ENCODE results near the gene CFAP206.

DNA sequence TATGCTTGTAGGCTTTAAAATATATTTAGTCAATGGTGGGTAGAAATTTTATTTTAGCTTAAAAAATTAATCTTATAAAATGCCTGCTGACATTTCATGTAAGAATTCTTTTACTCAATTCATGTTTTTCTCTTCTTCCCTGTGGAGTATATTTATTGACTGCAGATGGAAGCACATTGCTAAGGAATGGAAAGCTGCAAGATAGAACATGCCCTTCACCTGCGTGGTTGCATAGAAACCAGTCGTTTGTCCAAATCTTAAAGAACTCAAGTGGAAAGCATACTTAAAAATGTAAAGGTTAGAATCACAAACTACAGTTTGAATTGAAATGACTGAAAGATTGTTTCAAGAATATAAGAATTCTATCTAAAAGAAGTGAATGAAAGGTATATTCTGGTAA is 32.5 kb upstream of the CFAP206 start:
- TF ChIP-seq, protein P1, sequence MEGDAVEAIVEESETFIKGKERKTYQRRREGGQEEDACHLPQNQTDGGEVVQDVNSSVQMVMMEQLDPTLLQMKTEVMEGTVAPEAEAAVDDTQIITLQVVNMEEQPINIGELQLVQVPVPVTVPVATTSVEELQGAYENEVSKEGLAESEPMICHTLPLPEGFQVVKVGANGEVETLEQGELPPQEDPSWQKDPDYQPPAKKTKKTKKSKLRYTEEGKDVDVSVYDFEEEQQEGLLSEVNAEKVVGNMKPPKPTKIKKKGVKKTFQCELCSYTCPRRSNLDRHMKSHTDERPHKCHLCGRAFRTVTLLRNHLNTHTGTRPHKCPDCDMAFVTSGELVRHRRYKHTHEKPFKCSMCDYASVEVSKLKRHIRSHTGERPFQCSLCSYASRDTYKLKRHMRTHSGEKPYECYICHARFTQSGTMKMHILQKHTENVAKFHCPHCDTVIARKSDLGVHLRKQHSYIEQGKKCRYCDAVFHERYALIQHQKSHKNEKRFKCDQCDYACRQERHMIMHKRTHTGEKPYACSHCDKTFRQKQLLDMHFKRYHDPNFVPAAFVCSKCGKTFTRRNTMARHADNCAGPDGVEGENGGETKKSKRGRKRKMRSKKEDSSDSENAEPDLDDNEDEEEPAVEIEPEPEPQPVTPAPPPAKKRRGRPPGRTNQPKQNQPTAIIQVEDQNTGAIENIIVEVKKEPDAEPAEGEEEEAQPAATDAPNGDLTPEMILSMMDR (IDR thresholded peaks at IDR 0.05): no peak
- TF ChIP-seq POLR2A (IDR thresholded peaks at IDR 0.05): no peak

Data from right lobe of liver (tissue), 4 donors.